WTC11 (cell line): Measurements from ENCODE around the gene AGAP3. TPM values are rescaled to one million over a fixed set of nuclear protein-coding genes. Genes with fewer than 3 reads are reported as not detected.
A peak's percentile ranks its signal among the peaks of the same experiment; 100 is the strongest.

Experiments
- ATAC-seq: fragments of 200-7000 bp; cut with Tn5 transposase; 2 replicates; pipeline ENCODE4 v1.10.0; 2021; ENCODE audit warnings: mild to moderate bottlenecking, moderate library complexity
- CTCF ChIA-PET: fragments of 300-600 bp; sonication (Branson Sonifier 250); formaldehyde crosslinking; loops from one replicate; lab custom pipeline; 2021; ENCODE audit warnings: antibody characterized with exemption; lab: Charles Lee
- POLR2A ChIA-PET: fragments of 350-600 bp; sonication (Branson Sonifier 250); formaldehyde crosslinking; loops from one replicate; lab custom pipeline; 2021; ENCODE audit warnings: antibody characterized with exemption; lab: Charles Lee
- DNase-seq: peaks from one replicate; pipeline ENCODE4 v3.0.0; 2021; ENCODE audit warnings: low spot score
- H3K27ac Mint-ChIP-seq: 2 replicates; pipeline ENCODE4 v1.8.0; 2021; ENCODE audit warnings: mixed read lengths
- H3K27me3 Mint-ChIP-seq: 2 replicates; pipeline ENCODE4 v1.8.0; 2021; ENCODE audit warnings: low read depth, mild to moderate bottlenecking, moderate library complexity, mixed read lengths
- H3K36me3 Mint-ChIP-seq: 2 replicates; pipeline ENCODE4 v1.8.0; 2021; ENCODE audit warnings: mixed read lengths
- H3K4me1 Mint-ChIP-seq: 2 replicates; pipeline ENCODE4 v1.8.0; 2022; ENCODE audit warnings: mixed read lengths
- H3K4me3 Mint-ChIP-seq: 2 replicates; pipeline ENCODE4 v1.8.0; 2021; ENCODE audit warnings: mild to moderate bottlenecking, moderate library complexity, mixed read lengths
- H3K9me3 Mint-ChIP-seq: 2 replicates; pipeline ENCODE4 v1.8.0; 2021; ENCODE audit warnings: mixed read lengths
- CTCF ChIP-seq: fragments of 200-600 bp; IDR thresholded peaks from 2 replicates; pipeline ENCODE4 v1.8.0; 2022; ENCODE audit warnings: antibody characterized with exemption
- EMX1 ChIP-seq: fragments of 250-450 bp; sonication (Bioruptor Pico); IDR thresholded peaks from 2 replicates; pipeline ENCODE4 v1.8.0; 2021; ENCODE audit warnings: mild to moderate bottlenecking
- ERG ChIP-seq: fragments of 250-450 bp; sonication (Bioruptor Pico); IDR thresholded peaks from 2 replicates; pipeline ENCODE4 v1.8.0; 2021; ENCODE audit warnings: mild to moderate bottlenecking
- FOXJ3 ChIP-seq: sonication (generic); formaldehyde crosslinking; IDR thresholded peaks from 2 replicates; pipeline ENCODE4 v1.9.0; 2021; ENCODE audit warnings: missing genetic modification reagents, mild to moderate bottlenecking, borderline replicate concordance
- GRHL2 ChIP-seq: fragments of 250-450 bp; sonication (Bioruptor Pico); IDR thresholded peaks from 2 replicates; pipeline ENCODE4 v1.8.0; 2022; ENCODE audit warnings: mild to moderate bottlenecking, moderate library complexity; ENCODE audit not compliant: insufficient replicate concordance, severe bottlenecking
- KAT7 ChIP-seq: sonication (generic); formaldehyde crosslinking; IDR thresholded peaks from 2 replicates; pipeline ENCODE4 v1.8.1; 2023; ENCODE audit warnings: missing genetic modification reagents, mild to moderate bottlenecking, borderline replicate concordance
- MLX ChIP-seq: sonication (generic); formaldehyde crosslinking; IDR thresholded peaks from 2 replicates; pipeline ENCODE4 v1.8.1; 2023; ENCODE audit warnings: mild to moderate bottlenecking, missing genetic modification reagents, moderate library complexity
- NR1H2 ChIP-seq: sonication (generic); formaldehyde crosslinking; IDR thresholded peaks from 2 replicates; pipeline ENCODE4 v1.9.0; 2021; ENCODE audit warnings: mild to moderate bottlenecking, moderate library complexity, missing genetic modification reagents
- SMAD4 ChIP-seq: sonication (generic); formaldehyde crosslinking; IDR thresholded peaks from 2 replicates; pipeline ENCODE4 v1.8.0; 2022; ENCODE audit warnings: mild to moderate bottlenecking, missing genetic modification reagents
- STAT6 ChIP-seq: sonication (generic); formaldehyde crosslinking; conservative IDR thresholded peaks from 2 replicates; pipeline ENCODE4 v1.8.1; 2023; ENCODE audit warnings: mild to moderate bottlenecking, low read depth, missing genetic modification reagents, moderate library complexity
- USF1 ChIP-seq: sonication (generic); formaldehyde crosslinking; IDR thresholded peaks from 2 replicates; pipeline ENCODE4 v1.8.0; 2022; ENCODE audit warnings: mild to moderate bottlenecking, missing genetic modification reagents
- ZNF512 ChIP-seq: sonication (generic); formaldehyde crosslinking; IDR thresholded peaks from 2 replicates; pipeline ENCODE4 v1.8.1; 2022; ENCODE audit warnings: missing genetic modification reagents, borderline replicate concordance
- total RNA-seq: library from RNA; stranded (reverse); gene quantifications from 3 replicates; pipeline ENCODE4 v1.2.3, GENCODE V29; 2021

AGAP3 gene
- total RNA-seq, 1 experiment from 2014 or later: 163 TPM

GRCh38 chr7:151088019-151088855 lies 2.0 kb downstream of the AGAP3 start:
- peak overlapping the region; percentile 67 for H3K4me3 Mint-ChIP-seq

GRCh38 chr7:151088856-151089699 lies 2.8 kb downstream of the AGAP3 start:
- ATAC-seq: peak; percentile 2; the same call in 1 of the 2 replicates
- Mint-ChIP-seq H3K9me3 (no peaks in the 10 kb centered on the region), H3K27me3 (peaks cover 18% of the 10 kb centered on the region)
- CTCF ChIA-PET: interaction anchor here (1.0 to 10.4 kb wide), 6 partner anchors 15 to 79 kb away, joined by 3 to 118 read pairs (median 5); partner anchors contain the start of gene GBX1
- TF ChIP-seq NR1H2 (no peak), KAT7 (CRISPR knock-in tag) (no peak), GRHL2 (no peak), MLX (CRISPR knock-in tag) (no peak)
- TF ChIP-seq, all 79 proteins: peak for 0
- Mint-ChIP-seq H3K36me3 (peaks cover 10% of the 10 kb centered on the region), H3K4me1 (peaks cover 51% of the 10 kb centered on the region), H3K27ac (peak overlapping the region; percentile 88), H3K4me3 (peak overlapping the region; percentile 67)
- DNase-seq: peak; percentile 37
- POLR2A ChIA-PET: interaction anchor here (1.1 to 2.0 kb wide), 3 partner anchors 20 to 38 kb away, joined by 3 to 9 read pairs (median 5); no protein-coding TSS in a partner anchor

More at GRCh38 chr7:151088019-151088855, 2.0 kb downstream of the AGAP3 start:
- Mint-ChIP-seq H3K9me3 (no peaks in the 10 kb centered on the region), H3K27me3 (peaks cover 18% of the 10 kb centered on the region), H3K27ac (no peak overlapping the region), H3K36me3 (peaks cover 7% of the 10 kb centered on the region), H3K4me1 (peaks cover 46% of the 10 kb centered on the region)
- ATAC-seq: no peak
- POLR2A ChIA-PET: interaction anchor here (1.1 to 2.0 kb wide), 3 partner anchors 21 to 37 kb away, joined by 3 to 9 read pairs (median 5); no protein-coding TSS in a partner anchor
- CTCF ChIA-PET: interaction anchor here (1.0 to 10.4 kb wide), 9 partner anchors 10 to 158 kb away, joined by 3 to 118 read pairs (median 5); partner anchors contain the start of gene GBX1
- TF ChIP-seq SMAD4 (CRISPR knock-in tag) (no peak), USF1 (CRISPR knock-in tag) (0 out of 2 replicates have a peak, but pooled peaks have one; percentile 2)
- no peak for DNase-seq

GRCh38 chr7:151089893-151090730 lies 3.8 kb downstream of the AGAP3 start:
- ChIA-PET CTCF (interaction anchor here (0.6 to 10.4 kb wide), 7 partner anchors 9 to 127 kb away, joined by 3 to 118 read pairs (median 5); partner anchors contain the start of gene FASTK), POLR2A (interaction anchor here (0.6 to 1.5 kb wide), 2 partner anchors 13 to 19 kb away, joined by 3 to 4 read pairs; no protein-coding TSS in a partner anchor)
- Mint-ChIP-seq H3K27ac (peak overlapping the region; percentile 88), H3K36me3 (peaks cover 10% of the 10 kb centered on the region), H3K9me3 (no peaks in the 10 kb centered on the region), H3K4me3 (peak overlapping the region; percentile 67), H3K27me3 (peaks cover 15% of the 10 kb centered on the region), H3K4me1 (peaks cover 46% of the 10 kb centered on the region)
- DNase-seq: no peak
- ATAC-seq: no peak
- TF ChIP-seq STAT6 (no peak), FOXJ3 (CRISPR knock-in tag) (no peak), ERG (CRISPR knock-in tag) (no peak), EMX1 (CRISPR knock-in tag) (no peak), ZNF512 (CRISPR knock-in tag) (no peak), CTCF (no peak)
